GM12878 (cell line): ENCODE measurements around the gene ZNF160. TPM values are rescaled to one million over a fixed set of nuclear protein-coding genes. Genes with fewer than 3 reads are reported as not detected.

Experiments
- ATAC-seq: fragments of 200-7000 bp; cut with Tn5 transposase; 3 replicates; pipeline ENCODE4 v1.9.1; 2020; ENCODE audit warnings: mild to moderate bottlenecking, moderate library complexity
- BruUV-seq: library from RNA; stranded (reverse); fragments of 400-500 nt; replicated peaks from 2 replicates; lab custom pipeline; 2021; lab: Mats Ljungman, UMichigan
- CTCF ChIA-PET: fragments of 300-600 bp; sonication (Branson Sonifier 250); formaldehyde crosslinking; extraction: SDS; loops from one replicate; lab custom pipeline; 2021; ENCODE audit warnings: inconsistent platforms; lab: Yijun Ruan, JAX
- POLR2A ChIA-PET: fragments of 350-600 bp; formaldehyde crosslinking; extraction: SDS; loops from one replicate; lab custom pipeline; 2021; ENCODE audit warnings: inconsistent platforms; lab: Charles Lee
- RAD21 ChIA-PET: fragments of 300-600 bp; sonication (Branson Sonifier 250); formaldehyde crosslinking; loops from one replicate; lab custom pipeline; 2023; ENCODE audit warnings: antibody characterized with exemption; ENCODE audit not compliant: unreplicated experiment; lab: Charles Lee
- SMC1A ChIA-PET: fragments of 300-600 bp; sonication (Branson Sonifier 250); formaldehyde crosslinking; loops from one replicate; lab custom pipeline; 2023; ENCODE audit not compliant: unreplicated experiment, uncharacterized antibody; lab: Charles Lee
- DNase-seq: peaks from one replicate; pipeline ENCODE4 v3.0.0-alpha.2; 2011; ENCODE audit warnings: low read depth, low spot score
- FAIRE-seq: peaks from 3 replicates; lab custom pipeline; 2011; peaks lifted over from hg19 to GRCh38; lab: Jason Lieb, UNC
- H2AFZ ChIP-seq: 2 replicates; pipeline ENCODE4 v1.6.0; 2011; ENCODE audit warnings: low read depth, low read length, control low read depth; ENCODE audit not compliant: control insufficient read depth
- H3K27ac ChIP-seq: 2 replicates; pipeline ENCODE4 v1.5.1; 2011; ENCODE audit warnings: control low read depth; ENCODE audit not compliant: control insufficient read depth, insufficient read depth
- H3K27me3 ChIP-seq, 2 experiments: replicated peaks in 1 of 2; 2 replicates each; pipeline versions ENCODE4 v1.6.0 to v1.6.1; 2011; ENCODE audit warnings: low read length in 1 of 2; ENCODE audit not compliant: control insufficient read depth in 2 of 2, insufficient read depth in 2 of 2
- H3K36me3 ChIP-seq, 2 experiments: 2 replicates each; pipeline ENCODE4 v1.5.1; 2011; ENCODE audit warnings: low read length in 1 of 2; ENCODE audit not compliant: control insufficient read depth in 2 of 2, insufficient read depth in 2 of 2
- H3K4me1 ChIP-seq: 2 replicates; pipeline ENCODE4 v1.6.1; 2011; ENCODE audit warnings: mild to moderate bottlenecking, low read length, moderate library complexity, mixed read lengths; ENCODE audit not compliant: control insufficient read depth, insufficient read depth
- H3K4me2 ChIP-seq: 2 replicates; pipeline ENCODE4 v1.6.0; 2011; ENCODE audit warnings: control low read depth; ENCODE audit not compliant: control insufficient read depth, insufficient read depth
- H3K4me3 ChIP-seq: fragments of 200-600 bp; sonication (generic); 2 replicates; pipeline ENCODE4 v1.5.1; 2016
- H3K79me2 ChIP-seq: 2 replicates; pipeline ENCODE4 v1.6.0; 2011; ENCODE audit warnings: low read length; ENCODE audit not compliant: control insufficient read depth, insufficient read depth
- H3K9ac ChIP-seq: 2 replicates; pipeline ENCODE4 v1.8.0; 2011; ENCODE audit warnings: low read length, control low read depth, mixed read lengths; ENCODE audit not compliant: control insufficient read depth, insufficient read depth
- H3K9me3 ChIP-seq: replicated peaks from 3 replicates; pipeline ENCODE4 v1.5.1; 2011; ENCODE audit warnings: mild to moderate bottlenecking, low read length; ENCODE audit not compliant: control insufficient read depth, insufficient read depth
- H4K20me1 ChIP-seq: 2 replicates; pipeline ENCODE4 v1.6.0; 2011; ENCODE audit not compliant: control insufficient read depth, insufficient read depth
- NRF1 ChIP-seq: conservative IDR thresholded peaks from 2 replicates; pipeline ENCODE4 v1.6.1; 2011; ENCODE audit warnings: mild to moderate bottlenecking, low read depth, low read length, improper control_type of control experiment
- POU2F2 ChIP-seq: IDR thresholded peaks from 3 replicates; pipeline ENCODE4 v1.6.1; 2011; ENCODE audit warnings: low read depth, mild to moderate bottlenecking, low read length, borderline replicate concordance
- RFX5 ChIP-seq: IDR thresholded peaks from 2 replicates; pipeline ENCODE4 v1.6.1; 2011; ENCODE audit warnings: low read depth, low read length, improper control_type of control experiment
- SIN3A ChIP-seq: IDR thresholded peaks from 2 replicates; pipeline ENCODE4 v1.6.1; 2012; ENCODE audit warnings: low read depth, low read length, improper control_type of control experiment
- SMAD1 ChIP-seq: fragments of 450-650 bp; IDR thresholded peaks from 2 replicates; pipeline ENCODE4 v1.6.1; 2018; ENCODE audit warnings: mild to moderate bottlenecking, low read depth; ENCODE audit not compliant: partially characterized antibody
- SP1 ChIP-seq: IDR thresholded peaks from one replicate; pipeline ENCODE4 v1.6.1; 2011; ENCODE audit warnings: low read depth, low read length
- WGBS: methylation state at CpG from one replicate; pipeline ENCODE4 v1.1.6; 2016; ENCODE audit warnings: low lambda C conversion rate; ENCODE audit not compliant: insufficient replicate concordance, insufficient coverage; ENCODE audit errors: missing lambda C conversion rate; 5-methylcytosine and 5-hydroxymethylcytosine counted together
- in situ Hi-C: fragments of 300-500 bp; cut with MboI; formaldehyde crosslinking; loops from 9 replicates; pipeline ENCODE4 v1.14.3; 2018; ENCODE audit warnings: mixed read lengths
- intact Hi-C: fragments of 100-400 bp; cut with micrococcal nuclease; formaldehyde crosslinking; loops from one replicate; pipeline ENCODE4 v1.14.2; 2022; ENCODE audit not compliant: unreplicated experiment
- polyA plus RNA-seq, 11 experiments: library from polyadenylated mRNA; depleted of rRNA in 4 of 11; unstranded in 6 of 11; stranded (reverse) in 5 of 11; fragments of >200 nt; fragmentation: Nextera tagmentation in 4 of 11; fragmentation: Illumina TruSeq in 1 of 11; extraction: Ambion mirVana in 4 of 11; extraction: Trizol in 1 of 11; gene quantifications; 1 replicate in 1 of 11; 2 replicates in 10 of 11; pipeline versions ENCODE4 v1.2.1 to v1.2.3, GENCODE V29; 2011 to 2016; ENCODE audit warnings: inconsistent platforms in 2 of 11, missing spikeins in 2 of 11, low read depth in 1 of 11
- total RNA-seq, 4 experiments: library from RNA; depleted of rRNA in 3 of 4; stranded (reverse); fragments of >200 nt in 3 of 4; fragmentation: Illumina TruSeq in 1 of 4; extraction: Trizol in 1 of 4; gene quantifications; 2 replicates each; pipeline versions ENCODE4 v1.2.1 to v1.2.3, GENCODE V29; 2013 to 2021
- TF ChIP-seq, protein P1 (sequence below): fragments of 450-650 bp; IDR thresholded peaks from 2 replicates; pipeline ENCODE4 v1.6.1; 2018; ENCODE audit warnings: mild to moderate bottlenecking, low read depth, moderate library complexity; ENCODE audit not compliant: partially characterized antibody
- TF ChIP-seq, protein P2 (sequence below): fragments of 450-650 bp; IDR thresholded peaks from 2 replicates; pipeline ENCODE4 v1.6.1; 2016; ENCODE audit warnings: mild to moderate bottlenecking, moderate library complexity, borderline replicate concordance
- TF ChIP-seq, protein P3 (sequence below): IDR thresholded peaks from 2 replicates; pipeline ENCODE4 v1.6.1; 2012; ENCODE audit warnings: mild to moderate bottlenecking, low read depth, low read length
- TF ChIP-seq, protein P4 (sequence below): fragments of 150-350 bp; IDR thresholded peaks from 2 replicates; pipeline ENCODE4 v1.6.1; 2014; ENCODE audit warnings: mild to moderate bottlenecking, low read depth, low read length

Gene ZNF160
- total and polyA plus RNA-seq, 10 of the 15 experiments (the other 5 are each of a cell fraction or from before 2014, with no cell fraction given) = 2.8 to 18.6 (median 12.1) TPM

DNA sequence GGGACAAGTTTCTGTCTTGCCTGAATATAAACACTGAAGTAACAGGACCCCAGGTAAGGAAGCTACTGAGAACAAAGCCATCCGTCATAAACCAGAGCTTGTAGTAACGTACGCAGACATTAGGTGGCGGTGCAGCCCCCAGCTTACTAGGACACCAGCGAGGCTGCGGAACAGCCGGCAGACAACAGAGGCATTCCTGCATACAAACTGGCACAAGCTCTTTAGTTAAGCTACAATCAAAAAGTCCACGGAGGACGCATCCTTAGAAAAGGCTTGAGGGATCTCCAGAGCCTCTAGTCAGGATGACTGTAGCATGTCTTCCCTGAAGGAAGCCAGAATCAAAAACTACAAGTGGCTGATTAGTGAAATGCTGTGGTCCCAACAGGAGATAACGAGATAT, 26.2 kb downstream of the ZNF160 start:
- Histone ChIP-seq H3K27ac (no peak overlapping the region), H3K4me2 (no peak overlapping the region), H3K9me3 (peaks cover 22% of the 10 kb centered on the region; the same call in 2 of the 3 replicates), H3K36me3 (peaks cover 7 to 28% of the 10 kb centered on the region in 2 experiments), H3K4me1 (no peaks in the 10 kb centered on the region), H3K27me3 (no peaks in the 10 kb centered on the region), H2AFZ (no peak overlapping the region), H3K9ac (no peak overlapping the region), H4K20me1 (no peaks in the 10 kb centered on the region), H3K4me3 (no peak overlapping the region), H3K79me2 (no peaks in the 10 kb centered on the region)
- SMC1A ChIA-PET = no interaction called here
- RAD21 ChIA-PET = no interaction called here
- no peak for FAIRE-seq
- intact Hi-C loops (no loop called here), in situ Hi-C loops (no loop called here)
- TF ChIP-seq SP1 (no peak), RFX5 (no peak), NRF1 (no peak), SIN3A (no peak), POU2F2 (no peak), SMAD1 (no peak)
- TF ChIP-seq, protein P1, sequence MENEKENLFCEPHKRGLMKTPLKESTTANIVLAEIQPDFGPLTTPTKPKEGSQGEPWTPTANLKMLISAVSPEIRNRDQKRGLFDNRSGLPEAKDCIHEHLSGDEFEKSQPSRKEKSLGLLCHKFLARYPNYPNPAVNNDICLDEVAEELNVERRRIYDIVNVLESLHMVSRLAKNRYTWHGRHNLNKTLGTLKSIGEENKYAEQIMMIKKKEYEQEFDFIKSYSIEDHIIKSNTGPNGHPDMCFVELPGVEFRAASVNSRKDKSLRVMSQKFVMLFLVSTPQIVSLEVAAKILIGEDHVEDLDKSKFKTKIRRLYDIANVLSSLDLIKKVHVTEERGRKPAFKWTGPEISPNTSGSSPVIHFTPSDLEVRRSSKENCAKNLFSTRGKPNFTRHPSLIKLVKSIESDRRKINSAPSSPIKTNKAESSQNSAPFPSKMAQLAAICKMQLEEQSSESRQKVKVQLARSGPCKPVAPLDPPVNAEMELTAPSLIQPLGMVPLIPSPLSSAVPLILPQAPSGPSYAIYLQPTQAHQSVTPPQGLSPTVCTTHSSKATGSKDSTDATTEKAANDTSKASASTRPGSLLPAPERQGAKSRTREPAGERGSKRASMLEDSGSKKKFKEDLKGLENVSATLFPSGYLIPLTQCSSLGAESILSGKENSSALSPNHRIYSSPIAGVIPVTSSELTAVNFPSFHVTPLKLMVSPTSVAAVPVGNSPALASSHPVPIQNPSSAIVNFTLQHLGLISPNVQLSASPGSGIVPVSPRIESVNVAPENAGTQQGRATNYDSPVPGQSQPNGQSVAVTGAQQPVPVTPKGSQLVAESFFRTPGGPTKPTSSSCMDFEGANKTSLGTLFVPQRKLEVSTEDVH = no peak
- TF ChIP-seq, protein P2, sequence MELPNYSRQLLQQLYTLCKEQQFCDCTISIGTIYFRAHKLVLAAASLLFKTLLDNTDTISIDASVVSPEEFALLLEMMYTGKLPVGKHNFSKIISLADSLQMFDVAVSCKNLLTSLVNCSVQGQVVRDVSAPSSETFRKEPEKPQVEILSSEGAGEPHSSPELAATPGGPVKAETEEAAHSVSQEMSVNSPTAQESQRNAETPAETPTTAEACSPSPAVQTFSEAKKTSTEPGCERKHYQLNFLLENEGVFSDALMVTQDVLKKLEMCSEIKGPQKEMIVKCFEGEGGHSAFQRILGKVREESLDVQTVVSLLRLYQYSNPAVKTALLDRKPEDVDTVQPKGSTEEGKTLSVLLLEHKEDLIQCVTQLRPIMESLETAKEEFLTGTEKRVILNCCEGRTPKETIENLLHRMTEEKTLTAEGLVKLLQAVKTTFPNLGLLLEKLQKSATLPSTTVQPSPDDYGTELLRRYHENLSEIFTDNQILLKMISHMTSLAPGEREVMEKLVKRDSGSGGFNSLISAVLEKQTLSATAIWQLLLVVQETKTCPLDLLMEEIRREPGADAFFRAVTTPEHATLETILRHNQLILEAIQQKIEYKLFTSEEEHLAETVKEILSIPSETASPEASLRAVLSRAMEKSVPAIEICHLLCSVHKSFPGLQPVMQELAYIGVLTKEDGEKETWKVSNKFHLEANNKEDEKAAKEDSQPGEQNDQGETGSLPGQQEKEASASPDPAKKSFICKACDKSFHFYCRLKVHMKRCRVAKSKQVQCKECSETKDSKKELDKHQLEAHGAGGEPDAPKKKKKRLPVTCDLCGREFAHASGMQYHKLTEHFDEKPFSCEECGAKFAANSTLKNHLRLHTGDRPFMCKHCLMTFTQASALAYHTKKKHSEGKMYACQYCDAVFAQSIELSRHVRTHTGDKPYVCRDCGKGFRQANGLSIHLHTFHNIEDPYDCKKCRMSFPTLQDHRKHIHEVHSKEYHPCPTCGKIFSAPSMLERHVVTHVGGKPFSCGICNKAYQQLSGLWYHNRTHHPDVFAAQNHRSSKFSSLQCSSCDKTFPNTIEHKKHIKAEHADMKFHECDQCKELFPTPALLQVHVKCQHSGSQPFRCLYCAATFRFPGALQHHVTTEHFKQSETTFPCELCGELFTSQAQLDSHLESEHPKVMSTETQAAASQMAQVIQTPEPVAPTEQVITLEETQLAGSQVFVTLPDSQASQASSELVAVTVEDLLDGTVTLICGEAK = no peak
- TF ChIP-seq, protein P3, sequence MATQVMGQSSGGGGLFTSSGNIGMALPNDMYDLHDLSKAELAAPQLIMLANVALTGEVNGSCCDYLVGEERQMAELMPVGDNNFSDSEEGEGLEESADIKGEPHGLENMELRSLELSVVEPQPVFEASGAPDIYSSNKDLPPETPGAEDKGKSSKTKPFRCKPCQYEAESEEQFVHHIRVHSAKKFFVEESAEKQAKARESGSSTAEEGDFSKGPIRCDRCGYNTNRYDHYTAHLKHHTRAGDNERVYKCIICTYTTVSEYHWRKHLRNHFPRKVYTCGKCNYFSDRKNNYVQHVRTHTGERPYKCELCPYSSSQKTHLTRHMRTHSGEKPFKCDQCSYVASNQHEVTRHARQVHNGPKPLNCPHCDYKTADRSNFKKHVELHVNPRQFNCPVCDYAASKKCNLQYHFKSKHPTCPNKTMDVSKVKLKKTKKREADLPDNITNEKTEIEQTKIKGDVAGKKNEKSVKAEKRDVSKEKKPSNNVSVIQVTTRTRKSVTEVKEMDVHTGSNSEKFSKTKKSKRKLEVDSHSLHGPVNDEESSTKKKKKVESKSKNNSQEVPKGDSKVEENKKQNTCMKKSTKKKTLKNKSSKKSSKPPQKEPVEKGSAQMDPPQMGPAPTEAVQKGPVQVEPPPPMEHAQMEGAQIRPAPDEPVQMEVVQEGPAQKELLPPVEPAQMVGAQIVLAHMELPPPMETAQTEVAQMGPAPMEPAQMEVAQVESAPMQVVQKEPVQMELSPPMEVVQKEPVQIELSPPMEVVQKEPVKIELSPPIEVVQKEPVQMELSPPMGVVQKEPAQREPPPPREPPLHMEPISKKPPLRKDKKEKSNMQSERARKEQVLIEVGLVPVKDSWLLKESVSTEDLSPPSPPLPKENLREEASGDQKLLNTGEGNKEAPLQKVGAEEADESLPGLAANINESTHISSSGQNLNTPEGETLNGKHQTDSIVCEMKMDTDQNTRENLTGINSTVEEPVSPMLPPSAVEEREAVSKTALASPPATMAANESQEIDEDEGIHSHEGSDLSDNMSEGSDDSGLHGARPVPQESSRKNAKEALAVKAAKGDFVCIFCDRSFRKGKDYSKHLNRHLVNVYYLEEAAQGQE = no peak
- TF ChIP-seq, protein P4, sequence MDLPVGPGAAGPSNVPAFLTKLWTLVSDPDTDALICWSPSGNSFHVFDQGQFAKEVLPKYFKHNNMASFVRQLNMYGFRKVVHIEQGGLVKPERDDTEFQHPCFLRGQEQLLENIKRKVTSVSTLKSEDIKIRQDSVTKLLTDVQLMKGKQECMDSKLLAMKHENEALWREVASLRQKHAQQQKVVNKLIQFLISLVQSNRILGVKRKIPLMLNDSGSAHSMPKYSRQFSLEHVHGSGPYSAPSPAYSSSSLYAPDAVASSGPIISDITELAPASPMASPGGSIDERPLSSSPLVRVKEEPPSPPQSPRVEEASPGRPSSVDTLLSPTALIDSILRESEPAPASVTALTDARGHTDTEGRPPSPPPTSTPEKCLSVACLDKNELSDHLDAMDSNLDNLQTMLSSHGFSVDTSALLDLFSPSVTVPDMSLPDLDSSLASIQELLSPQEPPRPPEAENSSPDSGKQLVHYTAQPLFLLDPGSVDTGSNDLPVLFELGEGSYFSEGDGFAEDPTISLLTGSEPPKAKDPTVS = no peak
- no TSS peak for BruUV-seq
- 96% methylated on average over 10 of the region's 10 CpGs for WGBS
- POLR2A ChIA-PET = no interaction called here
- CTCF ChIA-PET = no interaction called here
- no peak for ATAC-seq
- no peak for DNase-seq
